ENCODE data around the gene LRP1-AS.

LRP1-AS gene

GRCh38 chr12:57097554-57097835, 49.9 kb downstream of the LRP1-AS start:
- no peak for DNase-seq

- no peak for DNase-seq
Measured at GRCh38 chr12:57096748-57097553, 50.5 kb downstream of the LRP1-AS start.

GRCh38 chr12:57096099-57096572, 51.3 kb downstream of the LRP1-AS start:
- no peak for DNase-seq

GRCh38 chr12:57095440-57095839, 52.0 kb downstream of the LRP1-AS start:
- no peak for DNase-seq

Data from fibroblast of skin of scalp (primary cell).